ENCODE data around the gene TMPRSS9. TPM values are rescaled to one million over a fixed set of nuclear protein-coding genes. Genes with fewer than 3 reads are reported as not detected.

TMPRSS9 gene
- total RNA-seq, 1 experiment from 2014 or later, result 0.23 TPM

- Histone ChIP-seq H3K9me3 (ENCODE audit: control insufficient read depth, insufficient read depth, low read depth, low read length) (no peaks in the 10 kb centered on the region), H3K4me1 (ENCODE audit: control insufficient read depth, insufficient read depth, low read length) (no peaks in the 10 kb centered on the region), H3K4me3 (ENCODE audit: low read depth in 2 of 2, low read length in 2 of 2) (no peak overlapping the region), H3K27me3 (ENCODE audit: control insufficient read depth, insufficient read depth, low read length) (no peaks in the 10 kb centered on the region), H3K27ac (ENCODE audit: low read length) (no peak overlapping the region), H3K36me3 (ENCODE audit: control insufficient read depth, insufficient read depth, low read length) (no peaks in the 10 kb centered on the region)
- POLR2A ChIA-PET, result no interaction called here
- in situ Hi-C loops (cut with HindIII; ENCODE audit: low pct_unique_long_range_greater_than_20kb, low sequenced_read_pairs), result no loop called here
- TF ChIP-seq SIN3A (IDR thresholded peaks at IDR 0.05; ENCODE audit: borderline replicate concordance, insufficient read depth, low read depth, low read length) (no peak), REST (IDR thresholded peaks at IDR 0.05; ENCODE audit: insufficient read depth in 1 of 2, low read depth in 2 of 2, low read length in 1 of 2) (no peak), TCF7L2 (IDR thresholded peaks at IDR 0.05; ENCODE audit: low read depth, low read length) (no peak), POLR2AphosphoS5 (IDR thresholded peaks at IDR 0.05; ENCODE audit: low read depth, low read length) (no peak), CTCF (IDR thresholded peaks at IDR 0.05) (no peak)
- no TSS peak for BruUV-seq (replicated peaks)
- no peak for ATAC-seq
- DNase-seq (ENCODE audit: low read depth, low spot score), result no peak
- CTCF ChIA-PET, result no interaction called here
- intact Hi-C loops (cut with micrococcal nuclease; ENCODE audit: unreplicated experiment), result no loop called here
Measured at GRCh38 chr19:2339644-2340310, 20.3 kb upstream of the TMPRSS9 start.

GRCh38 chr19:2340496-2341243, 19.4 kb upstream of the TMPRSS9 start:
- intact Hi-C loops (cut with micrococcal nuclease; ENCODE audit: unreplicated experiment) (no loop called here), in situ Hi-C loops (cut with HindIII; ENCODE audit: low pct_unique_long_range_greater_than_20kb, low sequenced_read_pairs) (no loop called here)
- DNase-seq (ENCODE audit: low read depth, low spot score) (no peak), ATAC-seq (no peak)
- Histone ChIP-seq H3K4me1 (ENCODE audit: control insufficient read depth, insufficient read depth, low read length) (no peaks in the 10 kb centered on the region), H3K4me3 (ENCODE audit: low read depth in 2 of 2, low read length in 2 of 2) (no peak overlapping the region), H3K9me3 (ENCODE audit: control insufficient read depth, insufficient read depth, low read depth, low read length) (no peaks in the 10 kb centered on the region), H3K27me3 (ENCODE audit: control insufficient read depth, insufficient read depth, low read length) (no peaks in the 10 kb centered on the region), H3K27ac (ENCODE audit: low read length) (no peak overlapping the region), H3K36me3 (ENCODE audit: control insufficient read depth, insufficient read depth, low read length) (no peaks in the 10 kb centered on the region)
- ChIA-PET CTCF (no interaction called here), POLR2A (no interaction called here)
- TF ChIP-seq REST (IDR thresholded peaks at IDR 0.05; ENCODE audit: insufficient read depth in 1 of 2, low read depth in 2 of 2, low read length in 1 of 2), result no peak
- no TSS peak for BruUV-seq (replicated peaks)
